ENCODE data around the gene THSD4.

Gene THSD4

GRCh38 chr15:71643918-71644317 is 528.6 kb downstream of the THSD4 start:
- in situ Hi-C loops (cut with HindIII; ENCODE audit: low sequenced_read_pairs) = no loop called here
- no peak for TF ChIP-seq CTCF (IDR thresholded peaks at IDR 0.05; ENCODE audit: low read depth, low read length)
- DNase-seq (ENCODE audit: low read depth, low spot score) = no peak
- no peak overlapping the region for H3K4me3 ChIP-seq (ENCODE audit: low read depth, low read length)

- TF ChIP-seq CTCF (IDR thresholded peaks at IDR 0.05; ENCODE audit: low read depth, low read length) = no peak
- in situ Hi-C loops (cut with HindIII; ENCODE audit: low sequenced_read_pairs) = no loop called here
- DNase-seq (ENCODE audit: low read depth, low spot score) = no peak
- H3K4me3 ChIP-seq (ENCODE audit: low read depth, low read length) = no peak overlapping the region
These were observed 531.7 kb downstream of the THSD4 start for GRCh38 chr15:71646767-71647486.

- DNase-seq (ENCODE audit: low read depth, low spot score) = no peak
- H3K4me3 ChIP-seq (ENCODE audit: low read depth, low read length) = no peak overlapping the region
- in situ Hi-C loops (cut with HindIII; ENCODE audit: low sequenced_read_pairs) = no loop called here
- TF ChIP-seq CTCF (IDR thresholded peaks at IDR 0.05; ENCODE audit: low read depth, low read length) = no peak
These were observed 532.2 kb downstream of the THSD4 start for GRCh38 chr15:71647487-71647808.

- TF ChIP-seq CTCF (IDR thresholded peaks at IDR 0.05; ENCODE audit: low read depth, low read length) = no peak
- in situ Hi-C loops (cut with HindIII; ENCODE audit: low sequenced_read_pairs) = no loop called here
- no peak for DNase-seq (ENCODE audit: low read depth, low spot score)
- H3K4me3 ChIP-seq (ENCODE audit: low read depth, low read length) = no peak overlapping the region
These were observed 532.8 kb downstream of the THSD4 start for GRCh38 chr15:71648095-71648494.

GRCh38 chr15:71649894-71650293 is 534.6 kb downstream of the THSD4 start:
- no peak for DNase-seq (ENCODE audit: low read depth, low spot score)
- in situ Hi-C loops (cut with HindIII; ENCODE audit: low sequenced_read_pairs) = no loop called here
- TF ChIP-seq CTCF (IDR thresholded peaks at IDR 0.05; ENCODE audit: low read depth, low read length) = no peak

GRCh38 chr15:71650603-71651002 is 535.3 kb downstream of the THSD4 start:
- in situ Hi-C loops (cut with HindIII; ENCODE audit: low sequenced_read_pairs) = no loop called here
- no peak for DNase-seq (ENCODE audit: low read depth, low spot score)
- TF ChIP-seq CTCF (IDR thresholded peaks at IDR 0.05; ENCODE audit: low read depth, low read length) = no peak
- no peak overlapping the region for H3K4me3 ChIP-seq (ENCODE audit: low read depth, low read length)

More at GRCh38 chr15:71649894-71650293, 534.6 kb downstream of the THSD4 start:
- H3K4me3 ChIP-seq (ENCODE audit: low read depth, low read length) = no peak overlapping the region
